Activated gamma-delta T cell treated with Interleukin-2 at 50 U/mL for 16 hours (primary cell): ENCODE results near the gene PASK.

Experiments
- DNase-seq: peaks from one replicate; pipeline ENCODE4 v3.0.0-alpha.2; 2020

The PASK gene

GRCh38 chr2:241074901-241075540, 74.3 kb downstream of the PASK start:
- DNase-seq: no peak

- DNase-seq: no peak
These were observed 75.0 kb downstream of the PASK start for GRCh38 chr2:241074065-241074818.

GRCh38 chr2:241073166-241074064, 75.9 kb downstream of the PASK start:
- DNase-seq: no peak

GRCh38 chr2:241072553-241073165, 76.6 kb downstream of the PASK start:
- no peak for DNase-seq

GRCh38 chr2:241072151-241072550, 77.1 kb downstream of the PASK start:
- DNase-seq: no peak

GRCh38 chr2:241071677-241072111, 77.6 kb downstream of the PASK start:
- DNase-seq: no peak

GRCh38 chr2:241070811-241071676, 78.2 kb downstream of the PASK start:
- no peak for DNase-seq

GRCh38 chr2:241070361-241070760, 78.9 kb downstream of the PASK start:
- no peak for DNase-seq

- DNase-seq: no peak
These were observed 79.4 kb downstream of the PASK start for GRCh38 chr2:241069821-241070281.

- DNase-seq: no peak
These were observed 80.1 kb downstream of the PASK start for GRCh38 chr2:241068942-241069810.

GRCh38 chr2:241068136-241068941, 80.9 kb downstream of the PASK start:
- DNase-seq: no peak

- no peak for DNase-seq
These were observed 81.7 kb downstream of the PASK start for GRCh38 chr2:241067501-241068135.

GRCh38 chr2:241066893-241067341, 82.4 kb downstream of the PASK start:
- no peak for DNase-seq

- DNase-seq: no peak
These were observed 82.9 kb downstream of the PASK start for GRCh38 chr2:241066171-241066892.

GRCh38 chr2:241065355-241065803, 83.9 kb downstream of the PASK start:
- DNase-seq: no peak

- DNase-seq: no peak
These were observed 84.4 kb downstream of the PASK start for GRCh38 chr2:241064802-241065354.

- peak; percentile 43 for DNase-seq
These were observed 85.1 kb downstream of the PASK start for GRCh38 chr2:241064008-241064801.
